Umbilical cord (tissue), 2 donors: Measurements from ENCODE around the gene ACSS1. TPM values are rescaled to one million over a fixed set of nuclear protein-coding genes. Genes with fewer than 3 reads are reported as not detected.
"Not testable (repeated sequence)": the region's sequence is repeated elsewhere in the genome, so short reads cannot be mapped to it uniquely, and the experiment has no call there.

Experiments used
- DNase-seq: peaks from one replicate; pipeline ENCODE4 v3.0.0-alpha.2; 2015; ENCODE audit warnings: low spot score
- total RNA-seq: library from RNA; depleted of rRNA; stranded (reverse); fragments of >200 nt; gene quantifications from one replicate; pipeline ENCODE4 v1.2.3, GENCODE V29; 2014; ENCODE audit warnings: low replicate concordance; ENCODE audit not compliant: insufficient read depth

Gene ACSS1
- total RNA-seq, 1 donor from 2014 or later: 26.2 TPM

GRCh38 chr20:25013478-25014380 lies 44.2 kb downstream of the ACSS1 start:
- DNase-seq: no peak

GRCh38 chr20:25012616-25013189 lies 45.2 kb downstream of the ACSS1 start:
- no peak for DNase-seq

- no peak for DNase-seq
Observed at GRCh38 chr20:25011831-25012241, 46.1 kb downstream of the ACSS1 start.

GRCh38 chr20:25011261-25011660 lies 46.7 kb downstream of the ACSS1 start:
- DNase-seq: no peak

GRCh38 chr20:25009218-25010145 lies 48.5 kb downstream of the ACSS1 start:
- DNase-seq: no peak

GRCh38 chr20:25008388-25009217 lies 49.3 kb downstream of the ACSS1 start:
- DNase-seq: no peak

- DNase-seq: no peak
Observed at GRCh38 chr20:25007491-25008305, 50.2 kb downstream of the ACSS1 start.

- DNase-seq: no peak
Observed at GRCh38 chr20:25006431-25007167, 51.3 kb downstream of the ACSS1 start.

GRCh38 chr20:25005661-25006060 lies 52.3 kb downstream of the ACSS1 start:
- DNase-seq: no peak

- DNase-seq: peak; percentile 35
Observed at GRCh38 chr20:25005220-25005619, 52.7 kb downstream of the ACSS1 start.

- DNase-seq: no peak
Observed at GRCh38 chr20:25003002-25003401, 54.9 kb downstream of the ACSS1 start.

- not testable (repeated sequence) for DNase-seq
Observed at GRCh38 chr20:25001323-25001722, 56.6 kb downstream of the ACSS1 start.

- peak; percentile 66 for DNase-seq
Observed at GRCh38 chr20:25000268-25000801, 57.6 kb downstream of the ACSS1 start.

- no peak for DNase-seq
Observed at GRCh38 chr20:24999568-24999967, 58.4 kb downstream of the ACSS1 start.

GRCh38 chr20:24998631-24999445 lies 59.1 kb downstream of the ACSS1 start:
- peak; percentile 51 for DNase-seq

- DNase-seq: no peak
Observed at GRCh38 chr20:24998121-24998520, 59.8 kb downstream of the ACSS1 start.

GRCh38 chr20:24996449-24997377 lies 61.2 kb downstream of the ACSS1 start:
- no peak for DNase-seq
